ENCODE results near the gene SRCAP. TPM values are rescaled to one million over a fixed set of nuclear protein-coding genes. Genes with fewer than 3 reads are reported as not detected.

Gene SRCAP
- total and polyA plus RNA-seq, 11 donors: 22.9 to 51.2 (median 39.7) TPM

DNA sequence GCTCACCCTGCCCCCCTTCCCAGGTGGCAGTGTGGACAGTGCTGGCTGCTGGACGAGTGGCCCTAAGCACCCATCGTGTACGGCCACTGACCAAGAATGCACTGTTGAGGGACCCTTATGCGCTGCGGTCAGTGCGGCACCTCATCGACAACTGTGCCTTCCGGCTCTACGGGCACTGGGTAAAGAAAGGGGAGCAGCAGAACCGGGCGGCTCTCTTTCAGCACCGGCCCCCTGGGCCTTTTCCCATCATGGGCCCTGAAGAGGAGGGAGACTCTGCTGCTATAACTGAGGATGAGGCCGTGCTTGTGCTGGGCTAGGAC lies 57.8 kb downstream of the SRCAP start:
- H3K9me3 ChIP-seq: no peaks in the 10 kb centered on the region
- no peak overlapping the region for H3K27ac ChIP-seq
- H3K4me3 ChIP-seq: no peak overlapping the region
- peaks cover 0 to 62% (median 52%) of the 10 kb centered on the region in 9 donors for H3K36me3 ChIP-seq
- peak in 1 of 4 donors; percentile 21 for ATAC-seq
- intact Hi-C loops (cut with DNase I): no loop called here
- DNase-seq: no peak
- TF ChIP-seq POLR2A (IDR thresholded peaks at IDR 0.05): no peak
- TF ChIP-seq, protein P1, sequence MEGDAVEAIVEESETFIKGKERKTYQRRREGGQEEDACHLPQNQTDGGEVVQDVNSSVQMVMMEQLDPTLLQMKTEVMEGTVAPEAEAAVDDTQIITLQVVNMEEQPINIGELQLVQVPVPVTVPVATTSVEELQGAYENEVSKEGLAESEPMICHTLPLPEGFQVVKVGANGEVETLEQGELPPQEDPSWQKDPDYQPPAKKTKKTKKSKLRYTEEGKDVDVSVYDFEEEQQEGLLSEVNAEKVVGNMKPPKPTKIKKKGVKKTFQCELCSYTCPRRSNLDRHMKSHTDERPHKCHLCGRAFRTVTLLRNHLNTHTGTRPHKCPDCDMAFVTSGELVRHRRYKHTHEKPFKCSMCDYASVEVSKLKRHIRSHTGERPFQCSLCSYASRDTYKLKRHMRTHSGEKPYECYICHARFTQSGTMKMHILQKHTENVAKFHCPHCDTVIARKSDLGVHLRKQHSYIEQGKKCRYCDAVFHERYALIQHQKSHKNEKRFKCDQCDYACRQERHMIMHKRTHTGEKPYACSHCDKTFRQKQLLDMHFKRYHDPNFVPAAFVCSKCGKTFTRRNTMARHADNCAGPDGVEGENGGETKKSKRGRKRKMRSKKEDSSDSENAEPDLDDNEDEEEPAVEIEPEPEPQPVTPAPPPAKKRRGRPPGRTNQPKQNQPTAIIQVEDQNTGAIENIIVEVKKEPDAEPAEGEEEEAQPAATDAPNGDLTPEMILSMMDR (IDR thresholded peaks at IDR 0.05): no peak
- 94 to 96% (median 96%) methylated on average over 13 of the region's 13 CpGs; no CpG with 5 or more reads in 1 of the 4 donors for WGBS, 4 donors
- H3K27me3 ChIP-seq: no peaks in the 10 kb centered on the region
- H3K4me1 ChIP-seq: peaks cover 0 to 32% (median 9%) of the 10 kb centered on the region in 12 donors

DNA sequence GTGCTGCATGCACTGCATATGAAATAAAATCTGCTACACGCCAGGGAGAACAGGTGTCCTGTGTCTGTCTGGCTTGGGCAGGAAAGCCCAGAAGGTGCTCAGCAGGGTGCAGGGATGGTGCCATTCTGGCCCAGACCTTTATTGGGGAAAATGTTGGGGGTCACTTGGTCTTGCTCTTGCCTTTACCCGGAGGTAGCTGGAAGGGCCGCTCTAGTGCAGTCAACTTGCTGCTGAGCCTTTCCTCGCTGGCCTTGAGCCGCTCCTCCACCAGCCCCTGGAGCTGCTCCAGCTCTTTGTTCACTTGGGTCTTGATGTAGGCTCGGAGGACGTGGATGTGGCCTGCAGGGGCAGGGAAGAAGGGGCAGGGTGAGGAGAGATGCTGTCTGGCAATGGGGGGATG lies 58.3 kb downstream of the SRCAP start:
- Histone ChIP-seq H3K36me3 (peaks cover 0 to 57% (median 47%) of the 10 kb centered on the region in 9 donors), H3K27me3 (no peaks in the 10 kb centered on the region), H3K27ac (no peak overlapping the region), H3K4me3 (no peak overlapping the region), H3K9me3 (no peaks in the 10 kb centered on the region), H3K4me1 (peaks cover 0 to 32% (median 9%) of the 10 kb centered on the region in 12 donors)
- no peak for DNase-seq
- TF ChIP-seq, protein P1 (IDR thresholded peaks at IDR 0.05): no peak
- TF ChIP-seq POLR2A (IDR thresholded peaks at IDR 0.05): no peak
- WGBS, 4 donors: 81 to 92% (median 85%) methylated on average over 5 to 7 of the region's 7 CpGs
- intact Hi-C loops (cut with DNase I): no loop called here
- no peak for ATAC-seq

DNA sequence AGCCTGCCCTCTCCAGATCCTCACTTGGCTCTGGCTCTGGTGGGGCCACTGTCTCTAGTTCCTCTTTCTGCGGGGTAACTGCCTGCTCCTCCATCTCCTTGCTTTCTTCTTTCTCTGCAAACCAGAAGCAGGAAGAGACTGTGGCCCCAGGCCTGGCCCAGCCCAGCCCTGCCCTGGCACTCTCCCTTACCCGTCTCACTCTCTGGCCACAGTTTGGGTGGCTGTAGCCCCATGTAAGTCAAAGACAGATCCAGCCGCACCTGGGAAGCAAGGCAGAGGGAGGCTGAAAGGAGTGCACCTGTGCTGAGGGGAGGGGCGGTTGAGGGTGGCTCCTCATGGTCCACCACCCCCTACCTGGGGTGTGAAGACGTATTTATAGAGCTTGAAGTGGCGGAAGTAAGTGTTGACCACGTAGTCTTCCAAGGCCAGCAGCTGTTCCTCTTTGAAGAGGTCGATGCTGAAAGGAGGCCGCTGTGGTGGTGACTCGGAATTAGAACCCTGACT lies 60.1 kb downstream of the SRCAP start:
- Histone ChIP-seq H3K4me3 (peak overlapping the region in 1 of 12 donors; percentile 4), H3K27ac (peak overlapping the region in 3 of 12 donors; percentile 34 to 93 (median 43)), H3K4me1 (peaks cover 0 to 47% (median 24%) of the 10 kb centered on the region in 12 donors), H3K9me3 (no peaks in the 10 kb centered on the region), H3K27me3 (no peaks in the 10 kb centered on the region), H3K36me3 (peaks cover 0 to 51% (median 41%) of the 10 kb centered on the region in 9 donors)
- ATAC-seq: no peak
- TF ChIP-seq, protein P1 (IDR thresholded peaks at IDR 0.05): no peak
- no peak for TF ChIP-seq POLR2A (IDR thresholded peaks at IDR 0.05)
- 83 to 93% (median 86%) methylated on average over 10 of the region's 10 CpGs for WGBS, 4 donors
- intact Hi-C loops (cut with DNase I): no loop called here
- DNase-seq: no peak

DNA sequence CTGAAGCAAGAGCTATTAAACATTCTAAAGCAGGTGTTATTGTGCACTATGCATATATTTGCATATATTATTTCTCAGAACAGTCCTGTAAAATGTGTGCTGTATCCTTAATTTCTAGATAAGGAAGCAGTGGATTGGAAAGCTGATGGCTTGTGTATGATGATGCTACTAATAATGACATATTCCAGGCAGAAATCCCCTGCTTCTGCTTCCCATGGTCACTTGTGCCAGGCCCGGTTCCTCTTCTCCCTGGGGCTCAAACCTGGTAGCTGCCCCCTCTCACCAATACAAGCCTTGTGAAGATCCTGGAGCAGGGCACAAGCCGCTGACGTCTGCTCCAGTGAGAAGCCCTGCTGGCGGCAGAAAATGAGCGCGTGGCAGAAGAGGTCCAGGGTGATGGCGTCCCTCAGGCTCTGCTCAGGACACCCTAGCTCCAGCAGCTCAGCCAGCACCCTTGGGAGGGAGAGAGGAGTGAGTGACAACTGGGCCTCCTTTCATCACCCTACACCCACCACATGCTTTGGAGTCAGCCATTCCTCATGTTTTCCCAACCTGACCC lies 61.1 kb downstream of the SRCAP start:
- 88 to 93% (median 91%) methylated on average over 4 to 7 of the region's 7 CpGs for WGBS, 4 donors
- no peak for TF ChIP-seq POLR2A (IDR thresholded peaks at IDR 0.05)
- TF ChIP-seq, protein P1 (IDR thresholded peaks at IDR 0.05): no peak
- H3K27ac ChIP-seq: no peak overlapping the region
- ATAC-seq (no peak), DNase-seq (no peak)
- no peak overlapping the region for H3K4me3 ChIP-seq
- H3K4me1 ChIP-seq: peaks cover 0 to 48% (median 26%) of the 10 kb centered on the region in 12 donors
- no peaks in the 10 kb centered on the region for H3K9me3 ChIP-seq
- peaks cover 0 to 51% (median 43%) of the 10 kb centered on the region in 9 donors for H3K36me3 ChIP-seq
- intact Hi-C loops (cut with DNase I): loop anchor here in 2 of 10 donors (5.0 kb wide), 2 partner anchors 37 to 63 kb away; partner anchors contain the start of gene SRCAP (in 1 of the 2)
- H3K27me3 ChIP-seq: no peaks in the 10 kb centered on the region
